Measurements from ENCODE around the gene SERGEF.
"Not testable (repeated sequence)": the region's sequence is repeated elsewhere in the genome, so short reads cannot be mapped to it uniquely, and the experiment has no call there.

Gene SERGEF

DNA sequence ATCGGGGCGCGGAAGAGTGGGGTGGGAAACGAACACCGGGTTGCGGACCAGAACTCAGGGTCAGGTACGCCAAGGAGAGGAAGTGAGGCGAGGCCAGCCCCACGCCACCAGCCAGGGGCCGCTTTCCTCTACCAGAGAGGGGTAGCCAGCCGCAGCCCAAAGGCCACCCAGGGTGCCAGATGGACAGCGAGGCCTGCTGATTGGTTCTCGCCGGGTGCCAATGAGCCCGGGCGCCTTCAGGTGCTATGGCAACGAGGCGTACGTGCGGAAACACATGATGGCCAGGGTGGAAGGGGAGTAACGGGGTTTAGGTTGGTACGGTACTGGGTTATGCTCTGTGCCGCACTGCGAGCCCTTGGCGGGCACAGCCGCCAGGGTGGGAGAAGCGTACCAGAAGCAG is 128.9 kb downstream of the SERGEF start:
- in situ Hi-C loops (cut with HindIII; ENCODE audit: low pct_ligation_motif_present, low pct_unique_long_range_greater_than_20kb, low sequenced_read_pairs) = no loop called here
- no peak for DNase-seq

DNA sequence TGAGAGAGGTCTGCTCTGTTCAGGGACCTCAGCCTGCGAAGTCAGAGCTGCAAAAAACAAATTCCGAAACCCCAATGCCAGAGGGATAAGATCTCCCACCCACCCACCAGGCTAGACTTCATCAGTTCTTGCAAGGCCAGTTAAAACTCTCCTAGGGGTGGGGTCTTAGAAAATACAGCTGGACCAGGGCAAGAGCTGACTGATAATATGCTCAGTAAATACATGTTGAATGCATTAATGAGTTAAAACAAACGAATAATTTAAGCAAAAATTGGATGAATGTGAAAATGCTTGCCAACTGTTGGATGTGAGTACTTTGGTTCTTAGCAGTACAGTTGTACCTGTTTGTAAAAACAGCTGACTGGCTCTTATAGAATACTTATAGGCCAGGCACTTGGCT is 129.8 kb downstream of the SERGEF start:
- in situ Hi-C loops (cut with HindIII; ENCODE audit: low pct_ligation_motif_present, low pct_unique_long_range_greater_than_20kb, low sequenced_read_pairs) = no loop called here
- no peak for DNase-seq

DNA sequence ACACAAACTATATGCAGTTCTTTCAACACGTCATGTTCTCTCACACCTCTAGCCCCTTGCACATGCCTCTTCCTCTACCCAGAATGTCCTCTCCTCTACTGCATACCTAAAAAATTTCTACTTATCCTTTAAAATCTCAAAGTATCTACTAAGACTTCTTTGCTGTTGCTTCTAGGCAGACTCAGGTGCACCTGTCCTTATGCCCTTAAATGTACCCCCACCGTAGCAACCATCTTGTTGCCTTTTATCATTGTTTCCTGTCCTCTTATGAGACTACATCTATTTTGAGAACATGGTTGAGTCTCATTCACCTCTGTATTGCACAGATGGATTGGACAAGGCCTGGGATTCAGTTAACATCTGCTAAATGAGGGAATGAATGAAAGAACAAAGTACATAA is 134.1 kb downstream of the SERGEF start:
- in situ Hi-C loops (cut with HindIII; ENCODE audit: low pct_ligation_motif_present, low pct_unique_long_range_greater_than_20kb, low sequenced_read_pairs) = no loop called here

DNA sequence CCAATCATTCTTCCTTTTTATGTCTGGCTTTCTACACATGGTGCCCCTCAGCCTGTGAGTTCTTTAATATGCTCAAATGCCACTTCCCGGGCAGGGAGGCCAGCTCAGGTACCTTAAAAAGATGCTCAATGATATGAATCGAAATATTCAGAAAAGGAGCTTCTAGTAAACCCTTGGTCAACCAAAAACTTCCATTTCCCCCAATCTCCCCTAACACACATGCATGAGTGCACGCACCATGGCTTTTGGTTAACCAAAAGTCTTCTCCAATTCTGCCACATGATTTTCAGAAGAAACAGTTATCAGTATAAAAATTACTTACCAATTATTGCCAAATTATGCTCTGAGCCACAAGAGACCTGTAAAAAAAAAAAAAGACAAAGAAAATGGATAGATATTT is 135.0 kb downstream of the SERGEF start:
- no peak for DNase-seq
- in situ Hi-C loops (cut with HindIII; ENCODE audit: low pct_ligation_motif_present, low pct_unique_long_range_greater_than_20kb, low sequenced_read_pairs) = no loop called here

More for the DNA sequence above, 134.1 kb downstream of the SERGEF start:
- no peak for DNase-seq

DNA sequence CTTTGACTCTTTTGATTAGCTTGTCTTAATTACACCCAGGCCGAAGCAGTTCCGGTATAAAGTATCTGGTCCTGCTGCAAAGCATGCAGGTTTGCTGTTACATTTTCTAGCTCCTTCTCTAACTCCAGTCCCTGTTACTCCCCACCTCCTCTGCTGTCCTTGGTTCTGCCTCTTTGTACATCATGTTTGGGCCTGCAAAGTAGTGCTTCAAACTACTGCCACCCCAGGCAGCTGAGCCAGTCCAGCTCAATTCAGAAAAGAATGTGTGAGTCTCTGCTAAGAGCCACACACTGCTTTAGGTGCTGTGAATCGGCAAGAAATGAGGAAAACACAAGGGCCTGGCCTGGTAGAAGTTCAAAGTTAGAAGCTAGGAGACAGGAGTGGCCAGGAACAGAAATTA is 136.0 kb downstream of the SERGEF start:
- in situ Hi-C loops (cut with HindIII; ENCODE audit: low pct_ligation_motif_present, low pct_unique_long_range_greater_than_20kb, low sequenced_read_pairs) = no loop called here

DNA sequence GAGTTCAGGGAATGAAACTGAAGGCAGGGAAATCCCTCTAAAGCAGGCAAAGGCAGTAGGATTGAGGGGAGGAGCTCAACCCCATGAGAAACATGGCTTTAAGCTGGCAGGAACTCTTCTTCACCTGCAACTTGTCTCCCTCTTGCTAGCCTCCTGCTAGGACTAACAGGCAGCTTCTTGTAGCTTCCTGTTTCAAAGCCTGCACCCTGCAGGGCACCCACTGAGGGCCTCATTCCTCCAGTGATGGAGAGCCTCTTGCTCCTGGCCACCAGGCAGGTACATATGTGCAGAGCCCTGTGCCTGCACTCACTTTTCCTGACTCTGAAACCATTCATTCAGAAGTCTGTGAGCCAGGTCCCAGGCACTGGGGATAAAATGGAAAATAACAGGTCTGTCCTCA is 137.0 kb downstream of the SERGEF start:
- no peak for DNase-seq
- in situ Hi-C loops (cut with HindIII; ENCODE audit: low pct_ligation_motif_present, low pct_unique_long_range_greater_than_20kb, low sequenced_read_pairs) = no loop called here

More for the DNA sequence above, 136.0 kb downstream of the SERGEF start:
- DNase-seq = no peak

DNA sequence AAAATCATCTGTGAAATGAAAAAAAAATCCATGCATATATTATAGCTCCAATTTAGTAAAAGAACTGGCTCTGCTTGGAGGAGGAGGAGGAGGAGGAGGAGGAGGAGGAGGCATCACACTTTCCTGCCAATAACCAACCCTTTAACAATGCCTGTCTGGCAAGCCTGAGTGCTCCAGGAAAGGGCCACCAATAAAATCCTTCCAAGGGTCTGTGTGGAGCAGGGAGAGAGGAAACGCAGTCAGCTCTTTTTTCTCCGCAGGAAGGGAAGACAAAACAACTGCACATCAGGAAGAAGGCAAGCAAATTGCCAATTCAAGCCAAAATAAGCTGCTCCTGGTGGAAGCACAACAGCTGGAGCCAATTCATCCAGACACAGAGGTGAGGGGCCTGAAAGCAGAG is 139.3 kb downstream of the SERGEF start:
- DNase-seq = no peak
- in situ Hi-C loops (cut with HindIII; ENCODE audit: low pct_ligation_motif_present, low pct_unique_long_range_greater_than_20kb, low sequenced_read_pairs) = no loop called here

DNA sequence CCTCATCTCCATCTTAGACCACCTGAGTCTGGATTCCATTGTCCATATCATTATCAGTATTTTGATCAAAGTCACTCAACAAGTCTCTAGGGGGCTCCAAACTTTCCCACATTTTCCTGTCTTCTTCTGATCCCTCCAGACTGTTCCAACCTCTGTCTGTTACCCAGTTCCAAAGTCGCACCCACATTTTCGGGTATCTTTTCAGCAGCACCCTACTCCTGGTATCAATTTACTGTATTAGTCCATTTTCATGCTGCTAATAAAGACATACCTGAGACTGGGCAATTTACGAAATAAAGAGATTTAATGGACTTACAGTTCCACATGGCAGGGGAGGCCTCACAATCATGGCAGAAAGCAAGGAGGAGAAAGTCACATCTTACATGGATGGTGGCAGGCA is 144.4 kb downstream of the SERGEF start:
- in situ Hi-C loops (cut with HindIII; ENCODE audit: low pct_ligation_motif_present, low pct_unique_long_range_greater_than_20kb, low sequenced_read_pairs) = not testable (repeated sequence)

DNA sequence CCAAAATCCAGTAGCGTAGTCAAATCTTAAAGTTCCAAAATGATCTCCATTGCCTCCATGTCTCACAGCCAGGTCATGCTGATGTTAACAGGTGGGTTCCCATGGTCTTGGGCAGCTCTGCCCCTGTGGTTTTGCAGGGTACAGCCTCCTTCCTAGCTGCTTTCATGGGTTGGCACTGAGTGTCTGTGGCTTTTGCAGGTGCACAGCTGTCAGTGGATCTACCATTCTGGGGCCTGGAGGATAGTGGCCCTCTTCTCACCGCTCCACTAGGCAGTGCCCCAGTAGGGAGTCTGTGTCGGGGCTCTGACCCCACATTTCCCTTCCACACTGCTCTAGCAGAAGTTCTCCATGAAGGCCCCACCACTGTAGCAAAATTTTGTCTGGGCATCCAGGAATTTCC is 145.5 kb downstream of the SERGEF start:
- in situ Hi-C loops (cut with HindIII; ENCODE audit: low pct_ligation_motif_present, low pct_unique_long_range_greater_than_20kb, low sequenced_read_pairs) = no loop called here

More for the DNA sequence above, 144.4 kb downstream of the SERGEF start:
- DNase-seq = not testable (repeated sequence)

DNA sequence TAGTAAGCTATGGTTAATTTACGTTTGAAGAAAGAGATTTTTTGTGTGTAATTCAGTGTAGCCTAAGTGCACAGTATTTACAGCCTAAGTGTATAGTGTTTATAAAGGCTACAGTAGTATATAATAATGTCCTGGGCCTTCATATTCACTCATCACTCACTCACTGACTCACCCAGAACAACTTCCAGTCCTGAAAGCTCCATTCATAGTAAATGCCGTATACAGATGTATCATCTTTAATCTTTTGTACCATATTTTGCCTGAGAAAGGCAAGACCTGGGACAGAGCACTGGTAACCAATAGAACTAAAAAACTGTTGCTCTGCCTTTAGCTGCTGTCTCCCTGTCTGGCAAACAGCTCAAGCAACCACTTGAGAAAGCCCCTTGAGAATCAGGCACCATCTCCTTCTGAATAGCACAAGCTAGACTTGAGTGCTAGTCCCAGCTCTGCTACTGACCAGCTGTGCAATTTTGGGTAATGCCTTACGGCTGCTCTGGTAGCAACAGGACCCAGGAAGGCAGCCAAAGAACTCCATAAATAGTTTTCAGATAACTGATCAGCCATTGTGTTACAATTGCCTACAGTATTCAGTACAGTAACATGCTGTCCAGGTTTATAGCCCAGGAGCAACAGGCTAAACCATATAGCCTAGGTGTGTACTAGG is 146.9 kb downstream of the SERGEF start:
- no peak for DNase-seq
- in situ Hi-C loops (cut with HindIII; ENCODE audit: low pct_ligation_motif_present, low pct_unique_long_range_greater_than_20kb, low sequenced_read_pairs) = no loop called here

More for the DNA sequence above, 145.5 kb downstream of the SERGEF start:
- DNase-seq = no peak

DNA sequence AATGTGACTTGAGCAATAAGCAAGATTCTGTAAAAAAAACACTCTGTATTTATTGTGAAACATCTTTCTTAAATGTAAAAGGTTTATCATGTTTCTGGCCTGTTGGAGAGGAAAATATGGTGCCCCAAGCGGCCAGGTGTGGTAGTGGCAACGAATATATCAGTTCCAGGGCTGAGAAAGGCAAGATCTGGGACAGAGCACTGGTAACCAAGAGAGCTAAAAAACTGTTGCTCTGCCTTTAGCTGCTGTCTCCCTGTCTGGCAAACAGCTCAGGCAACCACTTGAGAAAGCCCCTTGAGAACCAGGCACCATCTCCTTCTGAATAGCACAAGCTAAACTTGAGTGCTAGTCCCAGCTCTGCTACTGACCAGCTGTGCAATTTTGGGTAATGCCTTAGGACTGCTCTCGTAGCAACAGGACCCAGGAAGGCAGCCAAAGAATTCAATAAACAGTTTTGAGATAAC is 148.3 kb downstream of the SERGEF start:
- in situ Hi-C loops (cut with HindIII; ENCODE audit: low pct_ligation_motif_present, low pct_unique_long_range_greater_than_20kb, low sequenced_read_pairs) = no loop called here
- DNase-seq = no peak

DNA sequence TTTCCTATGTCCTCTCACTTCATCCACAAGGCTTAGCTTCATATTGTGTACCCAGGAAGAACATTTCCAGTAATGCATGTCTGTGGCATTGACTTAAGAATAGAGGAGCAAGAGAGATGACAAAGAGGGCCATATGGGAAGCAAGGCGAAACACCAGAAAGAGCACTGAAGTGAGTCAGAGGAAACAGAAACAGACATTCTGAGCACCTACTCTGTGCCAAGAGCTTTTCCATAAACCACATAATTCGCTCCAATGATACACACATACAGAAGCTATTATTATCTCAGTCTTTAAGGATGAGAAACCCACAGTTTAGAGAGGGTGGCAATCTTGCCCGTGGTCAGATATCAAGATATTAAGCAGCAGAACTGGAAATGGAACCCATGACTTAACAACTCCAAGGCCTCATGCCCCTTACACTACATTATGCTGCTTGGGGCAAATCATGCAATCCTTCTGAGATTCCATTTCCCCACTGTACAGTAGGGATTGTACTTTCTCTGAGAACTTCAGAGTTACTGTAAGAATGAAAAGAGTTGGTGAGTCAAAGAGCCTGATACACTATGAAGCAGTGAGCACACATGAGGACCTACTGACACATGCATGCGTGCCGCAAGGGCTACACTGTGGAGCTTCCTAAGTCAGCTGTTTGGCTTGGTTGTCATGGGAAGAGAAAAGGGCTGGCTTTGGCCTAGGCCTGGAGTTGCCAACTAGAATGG is 151.7 kb downstream of the SERGEF start:
- in situ Hi-C loops (cut with HindIII; ENCODE audit: low pct_ligation_motif_present, low pct_unique_long_range_greater_than_20kb, low sequenced_read_pairs) = no loop called here
- no peak for DNase-seq

DNA sequence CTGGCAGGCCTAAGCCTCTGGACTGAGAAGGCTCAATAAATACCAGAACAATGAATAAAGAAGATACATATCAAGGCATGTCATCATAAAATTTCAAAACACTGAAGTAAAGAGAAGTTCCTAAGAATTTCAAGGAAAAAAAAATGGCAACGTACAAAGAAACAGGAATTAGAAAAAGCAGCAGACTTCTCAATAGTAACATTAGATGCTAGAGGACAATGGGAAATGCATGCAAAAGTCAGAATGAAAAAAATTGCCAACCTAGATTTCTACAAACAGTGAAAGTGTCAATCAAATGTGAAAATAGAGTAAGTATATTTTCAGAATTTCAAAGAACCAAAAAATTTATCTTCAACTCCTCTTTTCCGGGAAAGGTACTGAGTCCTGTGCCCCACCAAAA is 153.3 kb downstream of the SERGEF start:
- DNase-seq = no peak
- in situ Hi-C loops (cut with HindIII; ENCODE audit: low pct_ligation_motif_present, low pct_unique_long_range_greater_than_20kb, low sequenced_read_pairs) = no loop called here

DNA sequence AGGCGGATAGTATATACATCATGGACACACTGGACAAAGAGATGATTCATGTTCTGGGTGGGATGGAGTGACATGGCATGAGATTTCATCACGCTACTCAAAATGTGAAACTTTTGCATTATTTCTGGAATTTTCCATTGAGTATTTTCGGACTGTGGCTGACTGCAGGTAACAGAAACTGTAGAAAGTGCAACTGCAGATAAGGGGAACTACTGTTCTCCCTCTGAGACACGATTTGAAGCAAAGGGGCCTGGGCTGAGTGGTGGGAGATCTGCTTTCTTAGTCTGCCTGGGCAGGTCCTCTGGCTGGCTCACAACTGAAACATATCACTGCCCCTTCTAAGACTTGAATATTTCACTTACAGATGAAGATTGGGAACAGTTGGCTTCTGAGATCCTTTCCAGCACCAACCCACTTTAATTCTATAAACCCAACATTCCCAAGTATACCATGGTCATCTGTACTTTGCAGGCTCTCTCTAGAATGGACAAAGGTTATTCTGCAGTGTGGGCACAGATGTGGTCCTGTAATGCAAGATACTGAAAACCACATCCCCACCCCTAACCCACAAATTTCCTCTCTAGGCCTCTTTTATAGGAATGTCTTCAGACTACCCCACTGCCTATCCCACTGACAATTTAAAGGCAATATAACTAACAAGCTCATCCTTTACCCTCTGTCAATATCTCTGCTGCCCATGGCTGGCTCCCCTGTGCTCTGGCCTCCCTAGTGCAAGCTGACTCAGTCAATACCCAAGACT is 157.1 kb downstream of the SERGEF start:
- in situ Hi-C loops (cut with HindIII; ENCODE audit: low pct_ligation_motif_present, low pct_unique_long_range_greater_than_20kb, low sequenced_read_pairs) = no loop called here
- DNase-seq = no peak

DNA sequence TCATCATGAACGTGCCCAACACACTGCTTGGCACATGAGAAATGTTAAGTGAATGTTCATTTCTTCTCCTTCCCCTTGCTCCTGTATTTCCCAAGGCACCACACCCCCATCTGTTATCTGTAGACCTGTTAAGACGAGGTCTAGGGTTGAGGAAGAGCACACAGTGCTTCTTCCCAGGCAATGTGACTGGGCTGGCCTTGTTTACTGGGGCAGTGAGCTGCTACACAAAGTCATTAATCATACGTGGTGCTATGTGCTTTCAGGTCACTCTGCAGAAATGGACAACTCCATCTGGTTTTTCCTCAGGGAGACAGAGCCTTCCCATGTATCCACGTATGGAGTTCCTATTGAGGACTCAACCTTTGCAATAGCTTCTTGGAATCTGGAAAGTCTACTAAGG is 159.6 kb downstream of the SERGEF start:
- no peak for DNase-seq
- in situ Hi-C loops (cut with HindIII; ENCODE audit: low pct_ligation_motif_present, low pct_unique_long_range_greater_than_20kb, low sequenced_read_pairs) = no loop called here

DNA sequence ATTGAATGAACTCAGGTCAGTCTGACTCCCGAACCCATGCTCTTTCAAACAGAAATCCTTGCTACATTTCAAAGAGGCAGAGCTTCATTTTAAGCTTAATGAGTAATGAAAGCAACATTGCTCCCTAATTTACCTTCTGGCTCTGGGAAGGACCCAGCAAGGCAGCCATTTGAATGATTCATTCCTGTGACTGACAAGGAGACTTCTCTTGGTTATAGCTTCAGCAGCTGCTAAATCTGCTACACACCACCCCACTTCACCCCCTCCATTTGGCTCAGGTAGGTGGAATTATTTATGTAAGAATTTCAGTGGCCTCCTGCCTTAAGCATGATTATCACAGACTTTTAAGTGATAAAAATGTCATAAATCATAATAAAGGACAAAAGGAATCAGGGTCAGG is 160.6 kb downstream of the SERGEF start:
- in situ Hi-C loops (cut with HindIII; ENCODE audit: low pct_ligation_motif_present, low pct_unique_long_range_greater_than_20kb, low sequenced_read_pairs) = no loop called here
- no peak for DNase-seq

DNA sequence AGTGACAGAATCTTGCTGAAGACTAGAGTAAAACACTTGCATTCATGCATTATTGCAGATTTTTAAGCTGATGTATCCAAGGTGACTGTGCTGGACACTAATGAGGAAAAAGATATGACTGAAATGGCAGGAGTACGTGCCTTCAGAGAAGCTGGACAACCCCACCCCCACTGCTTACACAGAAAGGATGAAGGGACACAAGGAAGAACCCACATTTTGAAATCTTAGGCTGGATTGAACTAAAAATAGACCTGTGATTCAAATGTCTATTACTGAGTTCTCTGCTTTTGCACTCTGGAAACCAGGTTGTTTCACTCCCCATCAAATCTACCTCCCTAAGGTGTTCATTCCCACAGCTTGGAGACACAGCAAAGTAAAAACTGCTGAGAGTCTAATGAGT is 161.2 kb downstream of the SERGEF start:
- in situ Hi-C loops (cut with HindIII; ENCODE audit: low pct_ligation_motif_present, low pct_unique_long_range_greater_than_20kb, low sequenced_read_pairs) = no loop called here
- no peak for DNase-seq

DNA sequence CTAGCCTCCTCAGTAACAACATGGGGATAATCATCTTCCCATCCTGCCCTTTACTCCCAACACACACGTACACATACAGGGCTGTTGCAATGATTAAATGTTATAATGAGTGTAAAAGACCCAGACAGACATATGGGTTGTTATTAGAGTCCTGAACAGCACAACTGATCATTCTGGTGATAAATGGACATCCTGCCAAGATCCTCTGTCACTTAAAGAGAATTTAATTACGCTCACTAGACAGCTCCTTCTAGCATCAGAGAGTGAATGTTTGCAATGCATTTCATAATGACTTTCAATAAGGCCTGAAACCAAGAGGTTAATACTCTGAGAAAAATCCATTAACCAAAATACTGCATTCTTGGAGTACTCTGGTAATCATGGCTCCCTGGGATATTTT is 162.5 kb downstream of the SERGEF start:
- in situ Hi-C loops (cut with HindIII; ENCODE audit: low pct_ligation_motif_present, low pct_unique_long_range_greater_than_20kb, low sequenced_read_pairs) = no loop called here
- DNase-seq = no peak

DNA sequence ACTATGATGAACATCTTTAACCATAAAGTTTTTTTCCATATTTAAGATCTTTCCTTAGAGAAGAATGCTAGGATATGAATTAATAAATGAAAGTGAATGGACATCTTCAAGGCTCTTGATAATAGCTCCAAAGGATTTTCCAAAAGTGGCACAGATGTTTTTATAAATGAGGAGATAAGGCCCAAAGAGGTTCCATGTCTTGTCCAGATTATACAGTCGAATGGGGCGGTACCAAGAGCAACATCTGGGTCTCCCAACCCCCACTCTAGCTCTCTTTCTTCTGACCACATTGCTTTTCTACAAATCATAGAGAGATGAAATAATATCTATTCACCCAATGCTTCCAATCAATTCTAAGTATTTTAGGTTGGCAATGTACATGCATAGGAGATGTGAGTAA is 164.1 kb downstream of the SERGEF start:
- no peak for DNase-seq
- in situ Hi-C loops (cut with HindIII; ENCODE audit: low pct_ligation_motif_present, low pct_unique_long_range_greater_than_20kb, low sequenced_read_pairs) = no loop called here
